ENCODE measurements around the gene OXSR1.
"Not testable (repeated sequence)": the region's sequence is repeated elsewhere in the genome, so short reads cannot be mapped to it uniquely, and the experiment has no call there.

OXSR1 gene

GRCh38 chr3:38129058-38129457 lies 36.3 kb upstream of the OXSR1 start:
- H3K4me3 ChIP-seq (replicated peaks; ENCODE audit: low read depth, low read length): no peak overlapping the region
- no peak for TF ChIP-seq CTCF (IDR thresholded peaks at IDR 0.05; ENCODE audit: low read length, missing control alignments)
- no peak for DNase-seq (ENCODE audit: low read depth)

- TF ChIP-seq CTCF (IDR thresholded peaks at IDR 0.05; ENCODE audit: low read length, missing control alignments): no peak
- no peak overlapping the region for H3K4me3 ChIP-seq (replicated peaks; ENCODE audit: low read depth, low read length)
- DNase-seq (ENCODE audit: low read depth): no peak
These were observed 34.7 kb upstream of the OXSR1 start for GRCh38 chr3:38130631-38131065.

GRCh38 chr3:38131621-38132369 lies 33.5 kb upstream of the OXSR1 start:
- no peak overlapping the region for H3K4me3 ChIP-seq (replicated peaks; ENCODE audit: low read depth, low read length)
- peak; percentile 71 for TF ChIP-seq CTCF (IDR thresholded peaks at IDR 0.05; ENCODE audit: low read length, missing control alignments)
- peak; percentile 60 for DNase-seq (ENCODE audit: low read depth)

- no peak overlapping the region for H3K4me3 ChIP-seq (replicated peaks; ENCODE audit: low read depth, low read length)
- TF ChIP-seq CTCF (IDR thresholded peaks at IDR 0.05; ENCODE audit: low read length, missing control alignments): no peak
- no peak for DNase-seq (ENCODE audit: low read depth)
These were observed 32.2 kb upstream of the OXSR1 start for GRCh38 chr3:38133209-38133556.

- no peak for DNase-seq (ENCODE audit: low read depth)
These were observed 31.6 kb upstream of the OXSR1 start for GRCh38 chr3:38133557-38134405.

GRCh38 chr3:38134517-38135143 lies 30.7 kb upstream of the OXSR1 start:
- DNase-seq (ENCODE audit: low read depth); H3K4me3 ChIP-seq (replicated peaks; ENCODE audit: low read depth, low read length): not testable (repeated sequence)

More at GRCh38 chr3:38133557-38134405, 31.6 kb upstream of the OXSR1 start:
- TF ChIP-seq CTCF (IDR thresholded peaks at IDR 0.05; ENCODE audit: low read length, missing control alignments): no peak
- no peak overlapping the region for H3K4me3 ChIP-seq (replicated peaks; ENCODE audit: low read depth, low read length)

- DNase-seq (ENCODE audit: low read depth): not testable (repeated sequence)
- peak overlapping the region; percentile 83 for H3K4me3 ChIP-seq (replicated peaks; ENCODE audit: low read depth, low read length)
These were observed 29.6 kb upstream of the OXSR1 start for GRCh38 chr3:38135621-38136277.
